WTC11 (cell line): Measurements from ENCODE around the gene ZNF470. TPM values are rescaled to one million over a fixed set of nuclear protein-coding genes. Genes with fewer than 3 reads are reported as not detected.

Experiments used
- ATF1 ChIP-seq: sonication (generic); formaldehyde crosslinking; IDR thresholded peaks from 2 replicates; pipeline ENCODE4 v1.8.1; 2023; ENCODE audit warnings: mild to moderate bottlenecking, moderate library complexity, missing genetic modification reagents
- ELF4 ChIP-seq: sonication (generic); formaldehyde crosslinking; IDR thresholded peaks from 2 replicates; pipeline ENCODE4 v1.8.1; 2022; ENCODE audit warnings: low read depth, mild to moderate bottlenecking, moderate library complexity, missing genetic modification reagents
- FOXJ3 ChIP-seq: sonication (generic); formaldehyde crosslinking; IDR thresholded peaks from 2 replicates; pipeline ENCODE4 v1.9.0; 2021; ENCODE audit warnings: missing genetic modification reagents, mild to moderate bottlenecking, borderline replicate concordance
- FOXP1 ChIP-seq: sonication (generic); formaldehyde crosslinking; IDR thresholded peaks from 2 replicates; pipeline ENCODE4 v1.8.0; 2022; ENCODE audit warnings: missing genetic modification reagents, mild to moderate bottlenecking, moderate library complexity, borderline replicate concordance
- JUN ChIP-seq: sonication (generic); formaldehyde crosslinking; IDR thresholded peaks from 2 replicates; pipeline ENCODE4 v1.8.0; 2023; ENCODE audit warnings: mild to moderate bottlenecking, missing genetic modification reagents
- MXD4 ChIP-seq: fragments of 250-450 bp; sonication (Bioruptor Pico); IDR thresholded peaks from 2 replicates; pipeline ENCODE4 v1.8.0; 2021; ENCODE audit warnings: mild to moderate bottlenecking, moderate library complexity, borderline replicate concordance
- NFE2L1 ChIP-seq: sonication (generic); formaldehyde crosslinking; IDR thresholded peaks from 2 replicates; pipeline ENCODE4 v1.8.1; 2023; ENCODE audit warnings: missing genetic modification reagents
- NR1H2 ChIP-seq: sonication (generic); formaldehyde crosslinking; IDR thresholded peaks from 2 replicates; pipeline ENCODE4 v1.9.0; 2021; ENCODE audit warnings: mild to moderate bottlenecking, moderate library complexity, missing genetic modification reagents
- RELA ChIP-seq: sonication (generic); formaldehyde crosslinking; IDR thresholded peaks from 2 replicates; pipeline ENCODE4 v1.8.1; 2022; ENCODE audit warnings: missing genetic modification reagents, mild to moderate bottlenecking, borderline replicate concordance
- SP1 ChIP-seq: sonication (generic); formaldehyde crosslinking; conservative IDR thresholded peaks from 2 replicates; pipeline ENCODE4 v1.8.1; 2022; ENCODE audit warnings: missing genetic modification reagents
- TEAD1 ChIP-seq: sonication (generic); formaldehyde crosslinking; IDR thresholded peaks from 2 replicates; pipeline ENCODE4 v1.8.0; 2022; ENCODE audit warnings: mild to moderate bottlenecking, missing genetic modification reagents
- ZNF219 ChIP-seq: sonication (generic); formaldehyde crosslinking; IDR thresholded peaks from 2 replicates; pipeline ENCODE4 v1.8.0; 2023; ENCODE audit warnings: missing genetic modification reagents, mild to moderate bottlenecking, borderline replicate concordance
- ZNF396 ChIP-seq: fragments of 250-450 bp; sonication (Bioruptor Pico); IDR thresholded peaks from 2 replicates; pipeline ENCODE4 v1.8.0; 2021; ENCODE audit warnings: mild to moderate bottlenecking, moderate library complexity, borderline replicate concordance
- ZNF416 ChIP-seq: fragments of 250-450 bp; sonication (Bioruptor Pico); IDR thresholded peaks from 2 replicates; pipeline ENCODE4 v1.9.0; 2021; ENCODE audit warnings: mild to moderate bottlenecking, inconsistent platforms
- ZNF671 ChIP-seq: fragments of 250-450 bp; sonication (Bioruptor Pico); IDR thresholded peaks from 2 replicates; pipeline ENCODE4 v1.8.0; 2021; ENCODE audit warnings: mild to moderate bottlenecking
- total RNA-seq: library from RNA; stranded (reverse); gene quantifications from 3 replicates; pipeline ENCODE4 v1.2.3, GENCODE V29; 2021
- TF ChIP-seq, protein P1 (sequence below): sonication (generic); formaldehyde crosslinking; IDR thresholded peaks from 2 replicates; pipeline ENCODE4 v1.8.1; 2023; ENCODE audit warnings: mild to moderate bottlenecking, missing genetic modification reagents, moderate library complexity
- TF ChIP-seq, protein P2 (sequence below): sonication (generic); formaldehyde crosslinking; IDR thresholded peaks from 2 replicates; pipeline ENCODE4 v1.8.1; 2022; ENCODE audit warnings: missing genetic modification reagents, borderline replicate concordance
- TF ChIP-seq, protein P3 (sequence below): sonication (generic); formaldehyde crosslinking; IDR thresholded peaks from 2 replicates; pipeline ENCODE4 v1.8.0; 2022; ENCODE audit warnings: mild to moderate bottlenecking, missing genetic modification reagents
- TF ChIP-seq, protein P4 (sequence below): sonication (generic); formaldehyde crosslinking; IDR thresholded peaks from 2 replicates; pipeline ENCODE4 v1.8.1; 2022; ENCODE audit warnings: mild to moderate bottlenecking, missing genetic modification reagents, moderate library complexity, borderline replicate concordance
- TF ChIP-seq, protein P5 (sequence below): fragments of 250-450 bp; sonication (Bioruptor Pico); IDR thresholded peaks from 2 replicates; pipeline ENCODE4 v2.1.2; 2022; ENCODE audit warnings: mild to moderate bottlenecking, moderate library complexity
- TF ChIP-seq, protein P6 (sequence below): sonication (generic); formaldehyde crosslinking; IDR thresholded peaks from 2 replicates; pipeline ENCODE4 v1.8.0; 2022; ENCODE audit warnings: mild to moderate bottlenecking, missing genetic modification reagents
- TF ChIP-seq, protein P7 (sequence below): sonication (generic); formaldehyde crosslinking; IDR thresholded peaks from 2 replicates; pipeline ENCODE4 v1.8.0; 2023; ENCODE audit warnings: missing genetic modification reagents
- TF ChIP-seq, protein P8 (sequence below): sonication (generic); formaldehyde crosslinking; IDR thresholded peaks from 2 replicates; pipeline ENCODE4 v1.8.1; 2022; ENCODE audit warnings: low read depth, missing genetic modification reagents, borderline replicate concordance
- TF ChIP-seq, protein P9 (sequence below): sonication (generic); formaldehyde crosslinking; IDR thresholded peaks from 2 replicates; pipeline ENCODE4 v1.8.0; 2022; ENCODE audit warnings: mild to moderate bottlenecking, missing genetic modification reagents
- TF ChIP-seq, protein P10 (sequence below): fragments of 250-450 bp; sonication (Bioruptor Pico); IDR thresholded peaks from 2 replicates; pipeline ENCODE4 v1.9.0; 2021; ENCODE audit warnings: mild to moderate bottlenecking

The ZNF470 gene
- total RNA-seq, 1 experiment from 2014 or later: 6.5 TPM

DNA sequence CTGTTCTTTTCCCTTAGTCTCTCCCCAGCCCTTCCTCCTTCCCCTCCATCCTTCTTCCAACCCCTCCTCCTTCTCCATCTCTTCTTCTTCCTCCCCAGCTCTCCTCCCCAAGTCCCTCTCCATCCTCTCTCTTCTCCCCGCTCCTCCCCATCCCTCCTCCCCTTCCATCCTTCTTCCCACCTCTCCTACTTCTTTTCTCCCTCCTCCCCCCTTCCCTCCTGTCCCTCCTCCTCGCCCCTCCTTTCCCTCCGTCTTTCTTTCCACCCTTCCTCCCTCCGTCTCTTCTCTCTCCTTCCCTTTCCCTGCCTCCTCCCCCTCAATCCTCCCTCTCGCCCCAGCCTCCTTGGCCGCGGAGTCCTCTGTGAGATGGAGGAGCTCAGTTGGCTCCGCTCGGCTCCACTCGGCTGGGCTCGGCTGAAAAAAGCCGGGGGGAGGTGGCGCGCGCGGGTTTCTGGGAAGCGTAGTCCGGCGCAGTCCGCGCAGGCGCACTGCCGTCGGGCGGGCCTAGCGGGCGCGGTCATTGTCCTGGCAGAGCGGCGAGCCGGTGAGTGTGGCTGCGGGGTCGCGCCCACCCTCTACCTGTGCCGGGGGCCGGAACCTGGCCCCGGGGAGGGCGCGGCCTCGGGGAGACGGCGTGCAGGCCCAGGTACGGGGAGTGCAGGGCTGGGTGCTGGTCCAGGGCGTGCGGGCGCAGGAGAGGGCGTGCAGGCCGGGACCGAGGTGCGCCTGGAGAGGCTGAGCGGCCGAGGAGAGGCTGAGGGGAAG, 27.7 kb downstream of the ZNF470 start, which contains the start of gene ZNF71 (continued):
- TF ChIP-seq, protein P1, sequence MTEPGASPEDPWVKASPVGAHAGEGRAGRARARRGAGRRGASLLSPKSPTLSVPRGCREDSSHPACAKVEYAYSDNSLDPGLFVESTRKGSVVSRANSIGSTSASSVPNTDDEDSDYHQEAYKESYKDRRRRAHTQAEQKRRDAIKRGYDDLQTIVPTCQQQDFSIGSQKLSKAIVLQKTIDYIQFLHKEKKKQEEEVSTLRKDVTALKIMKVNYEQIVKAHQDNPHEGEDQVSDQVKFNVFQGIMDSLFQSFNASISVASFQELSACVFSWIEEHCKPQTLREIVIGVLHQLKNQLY (CRISPR knock-in tag): no peak
- TF ChIP-seq NFE2L1 (CRISPR knock-in tag): no peak
- no peak for TF ChIP-seq ZNF396 (CRISPR knock-in tag)
- TF ChIP-seq, protein P2, sequence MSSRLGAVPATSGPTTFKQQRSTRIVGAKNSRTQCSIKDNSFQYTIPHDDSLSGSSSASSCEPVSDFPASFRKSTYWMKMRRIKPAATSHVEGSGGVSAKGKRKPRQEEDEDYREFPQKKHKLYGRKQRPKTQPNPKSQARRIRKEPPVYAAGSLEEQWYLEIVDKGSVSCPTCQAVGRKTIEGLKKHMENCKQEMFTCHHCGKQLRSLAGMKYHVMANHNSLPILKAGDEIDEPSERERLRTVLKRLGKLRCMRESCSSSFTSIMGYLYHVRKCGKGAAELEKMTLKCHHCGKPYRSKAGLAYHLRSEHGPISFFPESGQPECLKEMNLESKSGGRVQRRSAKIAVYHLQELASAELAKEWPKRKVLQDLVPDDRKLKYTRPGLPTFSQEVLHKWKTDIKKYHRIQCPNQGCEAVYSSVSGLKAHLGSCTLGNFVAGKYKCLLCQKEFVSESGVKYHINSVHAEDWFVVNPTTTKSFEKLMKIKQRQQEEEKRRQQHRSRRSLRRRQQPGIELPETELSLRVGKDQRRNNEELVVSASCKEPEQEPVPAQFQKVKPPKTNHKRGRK (CRISPR knock-in tag): no peak
- TF ChIP-seq SP1 (CRISPR knock-in tag): peak; percentile 45; the same call in 1 of the 2 replicates
- TF ChIP-seq, protein P3, sequence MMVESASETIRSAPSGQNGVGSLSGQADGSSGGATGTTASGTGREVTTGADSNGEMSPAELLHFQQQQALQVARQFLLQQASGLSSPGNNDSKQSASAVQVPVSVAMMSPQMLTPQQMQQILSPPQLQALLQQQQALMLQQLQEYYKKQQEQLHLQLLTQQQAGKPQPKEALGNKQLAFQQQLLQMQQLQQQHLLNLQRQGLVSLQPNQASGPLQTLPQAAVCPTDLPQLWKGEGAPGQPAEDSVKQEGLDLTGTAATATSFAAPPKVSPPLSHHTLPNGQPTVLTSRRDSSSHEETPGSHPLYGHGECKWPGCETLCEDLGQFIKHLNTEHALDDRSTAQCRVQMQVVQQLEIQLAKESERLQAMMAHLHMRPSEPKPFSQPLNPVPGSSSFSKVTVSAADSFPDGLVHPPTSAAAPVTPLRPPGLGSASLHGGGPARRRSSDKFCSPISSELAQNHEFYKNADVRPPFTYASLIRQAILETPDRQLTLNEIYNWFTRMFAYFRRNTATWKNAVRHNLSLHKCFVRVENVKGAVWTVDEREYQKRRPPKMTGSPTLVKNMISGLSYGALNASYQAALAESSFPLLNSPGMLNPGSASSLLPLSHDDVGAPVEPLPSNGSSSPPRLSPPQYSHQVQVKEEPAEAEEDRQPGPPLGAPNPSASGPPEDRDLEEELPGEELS (CRISPR knock-in tag): 0 out of 2 replicates have a peak, but pooled peaks have one; percentile 55
- TF ChIP-seq ZNF671 (CRISPR knock-in tag): no peak
- TF ChIP-seq TEAD1 (CRISPR knock-in tag): no peak
- TF ChIP-seq, protein P4, sequence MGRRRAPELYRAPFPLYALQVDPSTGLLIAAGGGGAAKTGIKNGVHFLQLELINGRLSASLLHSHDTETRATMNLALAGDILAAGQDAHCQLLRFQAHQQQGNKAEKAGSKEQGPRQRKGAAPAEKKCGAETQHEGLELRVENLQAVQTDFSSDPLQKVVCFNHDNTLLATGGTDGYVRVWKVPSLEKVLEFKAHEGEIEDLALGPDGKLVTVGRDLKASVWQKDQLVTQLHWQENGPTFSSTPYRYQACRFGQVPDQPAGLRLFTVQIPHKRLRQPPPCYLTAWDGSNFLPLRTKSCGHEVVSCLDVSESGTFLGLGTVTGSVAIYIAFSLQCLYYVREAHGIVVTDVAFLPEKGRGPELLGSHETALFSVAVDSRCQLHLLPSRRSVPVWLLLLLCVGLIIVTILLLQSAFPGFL (CRISPR knock-in tag): no peak
- TF ChIP-seq ATF1 (CRISPR knock-in tag): no peak
- TF ChIP-seq ZNF219 (CRISPR knock-in tag): no peak
- TF ChIP-seq, protein P5, sequence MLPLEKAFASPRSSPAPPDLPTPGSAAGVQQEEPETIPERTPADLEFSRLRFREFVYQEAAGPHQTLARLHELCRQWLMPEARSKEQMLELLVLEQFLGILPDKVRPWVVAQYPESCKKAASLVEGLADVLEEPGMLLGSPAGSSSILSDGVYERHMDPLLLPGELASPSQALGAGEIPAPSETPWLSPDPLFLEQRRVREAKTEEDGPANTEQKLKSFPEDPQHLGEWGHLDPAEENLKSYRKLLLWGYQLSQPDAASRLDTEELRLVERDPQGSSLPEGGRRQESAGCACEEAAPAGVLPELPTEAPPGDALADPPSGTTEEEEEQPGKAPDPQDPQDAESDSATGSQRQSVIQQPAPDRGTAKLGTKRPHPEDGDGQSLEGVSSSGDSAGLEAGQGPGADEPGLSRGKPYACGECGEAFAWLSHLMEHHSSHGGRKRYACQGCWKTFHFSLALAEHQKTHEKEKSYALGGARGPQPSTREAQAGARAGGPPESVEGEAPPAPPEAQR (CRISPR knock-in tag): no peak
- TF ChIP-seq, protein P6, sequence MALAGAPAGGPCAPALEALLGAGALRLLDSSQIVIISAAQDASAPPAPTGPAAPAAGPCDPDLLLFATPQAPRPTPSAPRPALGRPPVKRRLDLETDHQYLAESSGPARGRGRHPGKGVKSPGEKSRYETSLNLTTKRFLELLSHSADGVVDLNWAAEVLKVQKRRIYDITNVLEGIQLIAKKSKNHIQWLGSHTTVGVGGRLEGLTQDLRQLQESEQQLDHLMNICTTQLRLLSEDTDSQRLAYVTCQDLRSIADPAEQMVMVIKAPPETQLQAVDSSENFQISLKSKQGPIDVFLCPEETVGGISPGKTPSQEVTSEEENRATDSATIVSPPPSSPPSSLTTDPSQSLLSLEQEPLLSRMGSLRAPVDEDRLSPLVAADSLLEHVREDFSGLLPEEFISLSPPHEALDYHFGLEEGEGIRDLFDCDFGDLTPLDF (CRISPR knock-in tag): no peak
- TF ChIP-seq, protein P7, sequence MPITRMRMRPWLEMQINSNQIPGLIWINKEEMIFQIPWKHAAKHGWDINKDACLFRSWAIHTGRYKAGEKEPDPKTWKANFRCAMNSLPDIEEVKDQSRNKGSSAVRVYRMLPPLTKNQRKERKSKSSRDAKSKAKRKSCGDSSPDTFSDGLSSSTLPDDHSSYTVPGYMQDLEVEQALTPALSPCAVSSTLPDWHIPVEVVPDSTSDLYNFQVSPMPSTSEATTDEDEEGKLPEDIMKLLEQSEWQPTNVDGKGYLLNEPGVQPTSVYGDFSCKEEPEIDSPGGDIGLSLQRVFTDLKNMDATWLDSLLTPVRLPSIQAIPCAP: peak; percentile 65; the same call in 1 of the 2 replicates
- no peak for TF ChIP-seq RELA (CRISPR knock-in tag)
- no peak for TF ChIP-seq NR1H2 (CRISPR knock-in tag)
- TF ChIP-seq, protein P8, sequence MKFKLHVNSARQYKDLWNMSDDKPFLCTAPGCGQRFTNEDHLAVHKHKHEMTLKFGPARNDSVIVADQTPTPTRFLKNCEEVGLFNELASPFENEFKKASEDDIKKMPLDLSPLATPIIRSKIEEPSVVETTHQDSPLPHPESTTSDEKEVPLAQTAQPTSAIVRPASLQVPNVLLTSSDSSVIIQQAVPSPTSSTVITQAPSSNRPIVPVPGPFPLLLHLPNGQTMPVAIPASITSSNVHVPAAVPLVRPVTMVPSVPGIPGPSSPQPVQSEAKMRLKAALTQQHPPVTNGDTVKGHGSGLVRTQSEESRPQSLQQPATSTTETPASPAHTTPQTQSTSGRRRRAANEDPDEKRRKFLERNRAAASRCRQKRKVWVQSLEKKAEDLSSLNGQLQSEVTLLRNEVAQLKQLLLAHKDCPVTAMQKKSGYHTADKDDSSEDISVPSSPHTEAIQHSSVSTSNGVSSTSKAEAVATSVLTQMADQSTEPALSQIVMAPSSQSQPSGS (CRISPR knock-in tag): no peak
- 0 out of 2 replicates have a peak, but pooled peaks have one; percentile 40 for TF ChIP-seq JUN (CRISPR knock-in tag)
- TF ChIP-seq FOXP1: no peak
- TF ChIP-seq FOXJ3 (CRISPR knock-in tag): no peak
- TF ChIP-seq, protein P9, sequence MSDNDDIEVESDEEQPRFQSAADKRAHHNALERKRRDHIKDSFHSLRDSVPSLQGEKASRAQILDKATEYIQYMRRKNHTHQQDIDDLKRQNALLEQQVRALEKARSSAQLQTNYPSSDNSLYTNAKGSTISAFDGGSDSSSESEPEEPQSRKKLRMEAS (CRISPR knock-in tag): peak; percentile 83
- TF ChIP-seq, protein P10, sequence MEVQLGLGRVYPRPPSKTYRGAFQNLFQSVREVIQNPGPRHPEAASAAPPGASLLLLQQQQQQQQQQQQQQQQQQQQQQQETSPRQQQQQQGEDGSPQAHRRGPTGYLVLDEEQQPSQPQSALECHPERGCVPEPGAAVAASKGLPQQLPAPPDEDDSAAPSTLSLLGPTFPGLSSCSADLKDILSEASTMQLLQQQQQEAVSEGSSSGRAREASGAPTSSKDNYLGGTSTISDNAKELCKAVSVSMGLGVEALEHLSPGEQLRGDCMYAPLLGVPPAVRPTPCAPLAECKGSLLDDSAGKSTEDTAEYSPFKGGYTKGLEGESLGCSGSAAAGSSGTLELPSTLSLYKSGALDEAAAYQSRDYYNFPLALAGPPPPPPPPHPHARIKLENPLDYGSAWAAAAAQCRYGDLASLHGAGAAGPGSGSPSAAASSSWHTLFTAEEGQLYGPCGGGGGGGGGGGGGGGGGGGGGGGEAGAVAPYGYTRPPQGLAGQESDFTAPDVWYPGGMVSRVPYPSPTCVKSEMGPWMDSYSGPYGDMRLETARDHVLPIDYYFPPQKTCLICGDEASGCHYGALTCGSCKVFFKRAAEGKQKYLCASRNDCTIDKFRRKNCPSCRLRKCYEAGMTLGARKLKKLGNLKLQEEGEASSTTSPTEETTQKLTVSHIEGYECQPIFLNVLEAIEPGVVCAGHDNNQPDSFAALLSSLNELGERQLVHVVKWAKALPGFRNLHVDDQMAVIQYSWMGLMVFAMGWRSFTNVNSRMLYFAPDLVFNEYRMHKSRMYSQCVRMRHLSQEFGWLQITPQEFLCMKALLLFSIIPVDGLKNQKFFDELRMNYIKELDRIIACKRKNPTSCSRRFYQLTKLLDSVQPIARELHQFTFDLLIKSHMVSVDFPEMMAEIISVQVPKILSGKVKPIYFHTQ (CRISPR knock-in tag): no peak
- no peak for TF ChIP-seq ELF4 (CRISPR knock-in tag)
- no peak for TF ChIP-seq MXD4
- no peak for TF ChIP-seq ZNF416
